ENCODE measurements around the gene TP63.

The TP63 gene

GRCh38 chr3:189851682-189852081, 220.5 kb downstream of the TP63 start:
- DNase-seq (ENCODE audit: low read depth in 1 of 2, low spot score in 1 of 2) = no peak

GRCh38 chr3:189853906-189854305, 222.7 kb downstream of the TP63 start:
- DNase-seq (ENCODE audit: low read depth in 1 of 2, low spot score in 1 of 2) = no peak

- no peak for DNase-seq (ENCODE audit: low read depth in 1 of 2, low spot score in 1 of 2)
These were observed 229.1 kb downstream of the TP63 start for GRCh38 chr3:189860296-189860695.

DNA sequence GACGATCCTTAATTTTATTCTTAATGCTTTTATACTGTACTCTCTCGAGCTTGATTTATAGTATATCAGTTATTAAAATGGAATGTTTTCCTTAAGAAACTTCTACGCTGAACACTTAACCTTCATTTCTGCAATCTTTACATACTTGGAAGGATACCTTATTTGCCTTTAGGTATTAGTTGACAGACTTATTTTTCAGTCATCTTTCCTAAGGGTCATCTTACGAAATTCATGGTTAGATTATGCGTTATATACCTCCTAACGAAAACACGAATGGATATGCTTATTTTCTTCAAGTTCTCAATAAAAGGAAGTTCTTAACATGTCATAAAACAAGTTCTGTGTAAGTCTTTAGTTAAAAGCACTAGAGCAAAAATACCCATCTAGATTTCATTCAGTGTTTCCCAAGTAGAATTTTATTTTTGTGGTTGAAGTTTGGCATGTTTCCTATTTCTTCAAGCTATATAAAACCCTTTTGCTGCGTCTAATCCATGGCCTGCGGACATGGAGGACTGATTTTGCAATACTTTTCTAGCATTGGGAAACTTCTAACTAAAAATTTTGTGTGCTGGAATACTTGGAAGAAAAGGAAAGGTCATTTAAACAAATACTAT, 231.3 kb downstream of the TP63 start:
- DNase-seq (ENCODE audit: low read depth in 1 of 2, low spot score in 1 of 2) = no peak

GRCh38 chr3:189863031-189863430, 231.8 kb downstream of the TP63 start:
- no peak for DNase-seq (ENCODE audit: low read depth in 1 of 2, low spot score in 1 of 2)

DNA sequence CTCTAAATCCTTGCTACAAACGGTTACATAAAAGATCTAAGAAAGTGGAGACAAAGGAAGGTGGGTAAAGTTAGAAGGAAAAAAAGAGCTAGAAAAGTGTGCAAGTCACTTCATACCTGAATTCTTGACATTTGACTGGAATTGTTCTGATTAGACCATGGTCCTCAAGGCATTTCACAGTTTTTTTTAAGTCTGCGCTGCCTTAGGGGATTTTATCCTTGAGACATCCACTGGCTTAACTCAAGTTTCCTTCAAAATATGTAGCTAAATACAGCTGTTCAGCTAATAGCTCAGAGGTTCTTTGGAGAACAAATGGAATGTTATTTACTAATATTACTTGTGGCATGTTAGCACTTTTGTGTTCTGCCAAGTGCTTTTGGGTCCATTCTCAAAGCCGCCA, 236.9 kb downstream of the TP63 start:
- DNase-seq (ENCODE audit: low read depth in 1 of 2, low spot score in 1 of 2) = no peak

- DNase-seq (ENCODE audit: low read depth in 1 of 2, low spot score in 1 of 2) = no peak
These were observed 238.0 kb downstream of the TP63 start for GRCh38 chr3:189869165-189869564.

- DNase-seq (ENCODE audit: low read depth in 1 of 2, low spot score in 1 of 2) = no peak
These were observed 240.2 kb downstream of the TP63 start for GRCh38 chr3:189871418-189871817.

DNA sequence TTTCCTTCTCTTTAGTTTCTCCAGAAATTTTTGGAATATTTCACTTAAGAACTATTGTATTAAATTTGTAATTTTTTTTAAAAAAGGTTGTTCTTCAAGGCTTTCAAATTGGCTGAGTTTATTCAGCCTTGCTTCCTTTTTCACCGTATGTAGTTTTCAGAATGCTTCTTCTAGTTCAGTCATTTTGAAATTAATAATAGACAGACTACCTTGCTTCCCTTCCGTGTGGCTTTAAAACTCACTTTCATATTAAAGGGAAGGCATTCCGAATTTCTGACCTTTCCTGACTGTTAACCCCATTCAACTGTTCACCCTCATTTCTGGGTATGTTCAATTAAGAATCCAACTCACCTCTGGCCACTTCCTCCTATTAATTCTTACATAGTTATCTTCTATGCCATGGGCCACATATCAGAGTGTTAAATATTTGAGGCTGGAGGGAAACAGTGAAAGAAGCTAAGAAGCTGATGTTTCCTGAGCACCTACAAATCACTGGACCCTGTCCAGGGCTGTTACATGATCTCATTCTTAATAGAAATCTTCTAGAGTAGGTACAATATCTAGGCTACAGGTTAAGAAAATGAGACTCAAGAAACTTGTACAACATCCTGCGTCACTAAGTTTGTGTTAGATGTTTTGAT, 252.0 kb downstream of the TP63 start:
- DNase-seq (ENCODE audit: low read depth in 1 of 2, low spot score in 1 of 2) = no peak

DNA sequence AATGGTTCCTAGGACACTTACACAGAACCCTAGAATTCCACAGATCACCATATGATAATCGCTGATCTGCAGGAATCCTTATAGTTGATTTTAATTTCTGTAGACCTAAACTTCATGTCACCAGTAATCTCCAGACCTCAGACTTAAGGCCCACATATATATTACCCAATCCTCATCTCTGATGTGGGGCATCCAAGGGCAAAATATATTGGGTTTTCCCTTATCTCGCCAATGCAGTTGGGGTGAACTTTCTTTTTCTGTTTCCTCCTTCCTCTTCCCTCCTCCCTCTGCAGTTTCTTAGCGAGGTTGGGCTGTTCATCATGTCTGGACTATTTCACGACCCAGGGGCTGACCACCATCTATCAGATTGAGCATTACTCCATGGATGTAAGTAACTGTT, 259.3 kb downstream of the TP63 start:
- no peak for DNase-seq (ENCODE audit: low read depth in 1 of 2, low spot score in 1 of 2)

DNA sequence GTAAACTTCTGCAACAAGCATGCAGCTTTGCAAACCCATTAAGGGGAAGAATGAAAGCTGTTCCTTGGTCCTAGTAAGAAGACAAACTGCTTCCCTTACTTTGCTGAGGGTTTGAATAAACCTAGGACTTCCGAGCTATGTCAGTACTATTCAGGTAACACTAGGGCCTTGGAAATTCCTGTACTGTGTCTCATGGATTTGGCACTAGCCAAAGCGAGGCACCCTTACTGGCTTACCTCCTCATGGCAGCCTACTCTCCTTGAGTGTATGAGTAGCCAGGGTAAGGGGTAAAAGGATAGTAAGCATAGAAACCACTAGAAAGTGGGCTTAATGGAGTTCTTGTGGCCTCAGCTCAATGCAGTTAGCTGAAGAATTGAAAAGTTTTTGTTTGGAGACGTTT, 265.3 kb downstream of the TP63 start:
- no peak for DNase-seq (ENCODE audit: low read depth in 1 of 2, low spot score in 1 of 2)

DNA sequence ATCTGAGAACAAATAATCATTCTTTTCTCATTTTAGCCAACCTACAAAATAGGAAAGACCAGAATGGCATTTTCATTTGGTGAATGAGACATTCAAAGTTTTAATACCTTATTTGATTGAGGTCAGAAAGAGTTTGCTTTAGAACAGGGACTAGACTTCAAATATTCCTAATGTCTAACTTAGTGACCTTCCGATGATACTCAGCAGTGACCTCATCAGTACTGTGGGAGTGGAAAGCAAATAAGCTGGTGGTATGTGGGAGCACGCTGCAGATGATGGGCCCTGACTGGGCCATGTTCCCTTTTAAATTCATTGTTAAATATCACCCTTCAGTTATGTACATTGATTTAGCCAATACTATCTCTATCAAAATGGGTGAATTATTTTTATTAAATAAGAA, 266.2 kb downstream of the TP63 start:
- no peak for DNase-seq (ENCODE audit: low read depth in 1 of 2, low spot score in 1 of 2)

- DNase-seq (ENCODE audit: low read depth in 1 of 2, low spot score in 1 of 2) = no peak
These were observed 267.5 kb downstream of the TP63 start for GRCh38 chr3:189898559-189899153.

GRCh38 chr3:189899186-189899585, 268.0 kb downstream of the TP63 start:
- no peak for DNase-seq (ENCODE audit: low read depth in 1 of 2, low spot score in 1 of 2)

DNA sequence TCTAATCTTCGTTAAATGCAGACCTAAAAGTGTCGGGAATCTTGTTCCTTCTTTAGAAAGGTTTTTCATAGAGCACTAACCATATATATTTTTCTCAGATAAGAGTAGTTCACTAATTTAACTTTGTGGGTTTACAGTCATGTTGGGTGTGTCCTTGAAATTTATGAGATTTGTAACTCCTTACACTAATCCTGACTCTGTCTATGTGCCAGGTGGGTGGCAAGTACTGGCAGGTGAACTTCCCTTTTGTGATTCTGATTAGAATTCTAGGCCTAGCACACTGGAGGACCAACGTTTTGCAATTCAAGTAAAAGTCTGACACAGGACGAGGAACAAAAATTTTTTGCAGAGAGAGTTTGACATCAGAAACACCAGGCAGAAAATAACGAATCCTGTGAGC, 269.4 kb downstream of the TP63 start:
- DNase-seq (ENCODE audit: low read depth in 1 of 2, low spot score in 1 of 2) = no peak

DNA sequence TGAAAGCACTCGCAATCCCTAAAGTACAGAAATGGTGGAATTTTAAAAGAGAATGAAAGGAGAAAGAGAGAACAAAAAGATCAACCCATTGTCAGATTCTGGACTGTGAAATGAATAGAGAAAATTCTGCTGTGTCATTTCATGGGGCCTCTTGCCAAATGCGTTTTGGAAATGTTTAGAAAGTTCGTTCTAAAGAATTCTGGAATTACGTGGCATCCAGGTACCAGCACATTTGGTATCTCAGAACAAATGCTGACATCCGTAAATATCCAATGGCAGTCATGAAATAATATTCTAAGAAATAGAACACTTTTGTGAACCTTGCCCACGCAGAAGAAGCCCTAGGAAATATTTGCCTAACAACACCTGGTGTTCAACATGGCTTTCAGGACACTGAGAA, 270.3 kb downstream of the TP63 start:
- DNase-seq (ENCODE audit: low read depth in 1 of 2, low spot score in 1 of 2) = no peak

DNA sequence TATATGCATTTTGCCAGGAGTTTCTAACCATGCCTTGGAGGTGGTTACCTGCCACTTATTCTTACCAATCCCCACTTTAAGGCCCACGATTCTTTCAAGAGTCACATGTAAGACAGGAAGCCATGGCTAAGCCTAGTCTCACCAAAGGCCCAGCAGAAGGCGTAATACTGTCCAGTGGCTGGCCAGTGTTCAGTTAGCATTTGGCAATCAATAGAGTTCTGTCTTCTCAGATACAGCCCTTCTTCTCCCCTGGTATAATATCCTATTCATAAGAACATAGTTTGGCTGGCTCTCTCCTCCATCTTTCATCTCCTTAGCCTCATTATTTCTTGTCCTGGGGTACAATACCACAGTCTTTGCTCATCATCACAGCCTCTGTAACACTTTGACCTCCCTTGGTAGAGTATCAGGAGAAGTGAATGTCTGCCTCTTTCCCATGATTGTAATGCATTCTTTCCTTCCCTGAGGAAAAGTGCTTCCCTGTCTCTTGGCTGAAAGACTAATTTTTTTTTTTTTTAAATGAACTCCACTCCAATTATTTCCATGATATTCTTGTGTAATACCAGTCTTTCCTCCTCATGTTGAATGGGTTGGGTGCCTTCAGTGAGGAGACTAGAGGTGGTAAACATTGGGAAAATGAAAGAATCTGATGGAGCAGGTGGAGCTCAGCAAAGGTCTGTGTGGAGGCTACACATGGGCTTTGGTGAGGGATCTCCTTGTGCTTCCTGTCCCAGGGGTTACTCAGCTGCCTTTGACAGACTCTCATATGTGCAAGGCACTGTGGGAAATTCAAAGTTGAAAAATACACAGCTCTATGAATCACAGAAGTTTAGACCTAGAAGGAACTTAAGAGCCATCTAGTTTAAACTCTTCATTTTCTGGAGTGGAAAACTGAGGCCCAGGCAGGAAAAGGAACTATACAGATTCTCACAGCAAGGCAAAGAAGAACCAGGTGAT, 271.3 kb downstream of the TP63 start:
- DNase-seq (ENCODE audit: low read depth in 1 of 2, low spot score in 1 of 2) = no peak

GRCh38 chr3:189903562-189904250, 272.5 kb downstream of the TP63 start:
- DNase-seq (ENCODE audit: low read depth in 1 of 2, low spot score in 1 of 2) = no peak

DNA sequence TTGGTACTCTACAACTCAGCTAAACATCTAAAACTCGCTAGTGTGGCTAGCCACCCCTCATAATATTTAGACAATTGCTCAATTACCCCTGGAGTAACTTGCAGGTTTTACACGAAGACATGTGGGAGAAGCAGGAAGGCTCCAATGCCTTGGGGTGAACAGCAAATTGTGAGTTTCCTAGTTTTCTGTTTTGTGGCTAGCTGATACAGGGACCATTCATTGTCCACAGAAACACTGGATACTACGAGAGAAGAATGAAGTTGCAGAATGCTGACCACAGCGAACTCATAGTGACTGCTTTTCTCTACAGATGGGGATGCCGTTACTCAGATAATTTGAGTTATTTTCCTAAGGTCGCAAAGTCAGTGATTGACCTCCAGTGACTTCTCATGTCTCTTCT, 276.6 kb downstream of the TP63 start:
- no peak for DNase-seq (ENCODE audit: low read depth in 1 of 2, low spot score in 1 of 2)

DNA sequence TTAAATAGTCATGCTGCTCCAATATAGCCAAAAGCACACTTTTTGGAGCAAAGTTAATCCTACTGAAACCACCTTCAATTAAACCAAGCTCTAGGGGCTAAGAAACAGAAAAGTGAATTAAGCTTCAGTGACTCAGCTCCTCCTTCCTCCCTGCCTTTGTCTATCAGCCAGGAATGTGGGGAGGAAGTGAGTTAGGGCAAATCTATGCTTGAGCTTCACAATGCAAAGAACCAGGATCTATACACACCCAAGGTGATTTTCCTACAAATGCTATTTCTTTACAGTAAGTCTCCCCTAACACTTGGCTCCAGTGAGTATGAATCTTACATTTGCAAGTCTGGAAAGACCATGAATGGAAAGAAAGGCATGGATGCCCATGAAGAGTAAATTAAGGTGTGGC, 277.5 kb downstream of the TP63 start:
- DNase-seq (ENCODE audit: low read depth in 1 of 2, low spot score in 1 of 2) = no peak

DNA sequence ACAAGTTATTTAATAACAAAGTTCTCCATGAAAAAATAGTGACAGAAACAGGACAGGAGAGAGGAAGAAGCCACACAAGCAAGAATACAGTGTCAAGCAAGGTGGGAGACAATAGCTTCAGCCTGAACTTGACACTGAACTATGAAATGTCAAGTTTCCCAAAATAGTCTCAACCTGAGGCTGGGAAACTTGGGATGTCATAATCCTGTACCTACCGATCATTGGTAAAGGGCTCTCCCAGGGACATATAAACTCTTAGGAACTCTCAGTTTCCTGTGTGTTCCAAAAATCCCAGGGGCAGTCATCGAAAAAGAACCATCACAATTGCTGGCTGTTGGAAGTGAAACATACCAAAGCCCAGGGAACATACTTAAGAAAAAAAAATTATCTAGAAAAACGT, 277.9 kb downstream of the TP63 start:
- no peak for DNase-seq (ENCODE audit: low read depth in 1 of 2, low spot score in 1 of 2)

Measured in activated T-helper 1 cell treated with anti-CD3 and anti-CD28 coated beads, Interleukin-2, amount 50 U/mL, for 16 hours (primary cell).